ENCODE data around the gene ATG7.

GRCh38 chr3:11351451-11351850 lies 79.3 kb downstream of the ATG7 start:
- no peak for TF ChIP-seq CTCF (IDR thresholded peaks at IDR 0.05)
- TF ChIP-seq POLR2A (IDR thresholded peaks at IDR 0.05), result no peak

Data from uterus (tissue), 2 donors.